Right renal cortex interstitium (tissue), 3 donors: ENCODE measurements around the gene ACOT7. TPM values are rescaled to one million over a fixed set of nuclear protein-coding genes. Genes with fewer than 3 reads are reported as not detected.

ENCODE experiments used
- DNase-seq, 3 donors: peaks; one replicate each; pipeline ENCODE4 v3.0.0-alpha.2; 2013; ENCODE audit warnings: low read depth in 3 of 3, low spot score in 2 of 3
- polyA plus RNA-seq, 3 donors: library from polyadenylated mRNA; unstranded; fragments of 120-200 nt; gene quantifications; one replicate each; pipeline ENCODE4 v1.2.1, GENCODE V29; 2013; ENCODE audit not compliant: insufficient read length in 3 of 3

ACOT7 gene
- polyA plus RNA-seq, 3 donors: 29.3 to 36.1 (median 30.4) TPM

DNA sequence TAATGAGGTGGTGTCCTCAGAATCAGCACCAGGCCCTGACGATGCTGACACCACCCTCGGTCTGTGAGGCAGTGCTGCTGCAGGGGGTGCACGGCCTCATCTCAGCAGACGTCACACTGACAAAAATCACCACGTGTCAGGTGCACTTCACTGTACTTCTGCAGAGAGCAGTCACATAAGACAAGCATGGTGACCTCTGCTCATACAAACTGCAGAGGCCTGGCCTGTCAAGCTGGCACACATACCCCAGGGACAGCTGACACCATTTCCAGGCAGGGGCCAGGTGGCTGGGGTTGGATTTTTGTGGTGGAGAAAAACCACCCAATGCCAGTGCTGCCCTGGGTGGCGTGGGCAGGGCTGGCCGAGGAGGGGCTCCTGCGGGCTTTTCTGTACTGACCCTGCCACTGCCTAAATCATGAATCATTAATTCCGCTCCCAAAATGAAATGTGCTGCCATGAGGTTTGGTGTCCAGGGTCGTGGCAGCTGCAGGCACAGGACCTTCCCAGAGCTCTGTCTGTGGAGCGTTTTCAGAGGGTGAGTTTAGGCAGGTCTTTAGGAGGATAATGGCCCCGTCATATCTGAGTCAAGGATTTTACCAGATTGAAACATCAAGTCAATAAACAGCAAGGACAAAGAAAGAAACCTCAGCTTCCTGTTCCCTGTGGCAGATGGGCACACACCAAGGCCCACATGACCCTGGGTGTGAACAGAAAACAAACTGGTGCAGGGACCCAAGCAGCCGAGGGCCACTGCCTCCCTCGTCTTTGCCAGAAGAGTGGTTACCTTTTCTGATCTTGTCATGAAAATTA lies 99.3 kb downstream of the ACOT7 start:
- DNase-seq: no peak

DNA sequence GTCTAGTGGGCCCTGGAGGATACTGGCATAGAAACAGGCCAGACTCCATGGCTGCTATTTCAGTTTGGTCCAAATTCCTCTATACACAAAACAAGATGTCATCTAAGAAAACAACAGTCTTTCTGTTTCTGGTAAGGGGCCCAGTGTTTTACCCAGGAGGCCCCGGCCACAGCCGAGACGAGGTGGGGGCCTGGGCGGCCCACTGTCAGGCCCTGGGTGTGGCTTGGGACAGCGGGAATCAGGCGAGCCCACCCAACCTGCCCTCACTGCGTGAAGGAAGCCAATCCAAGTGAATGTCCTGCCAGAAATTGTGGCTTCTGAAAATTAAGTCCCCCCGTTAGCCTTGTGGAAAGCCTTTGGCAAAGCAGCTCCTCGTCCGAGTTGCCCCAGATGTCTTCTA lies 101.5 kb downstream of the ACOT7 start:
- DNase-seq: no peak

DNA sequence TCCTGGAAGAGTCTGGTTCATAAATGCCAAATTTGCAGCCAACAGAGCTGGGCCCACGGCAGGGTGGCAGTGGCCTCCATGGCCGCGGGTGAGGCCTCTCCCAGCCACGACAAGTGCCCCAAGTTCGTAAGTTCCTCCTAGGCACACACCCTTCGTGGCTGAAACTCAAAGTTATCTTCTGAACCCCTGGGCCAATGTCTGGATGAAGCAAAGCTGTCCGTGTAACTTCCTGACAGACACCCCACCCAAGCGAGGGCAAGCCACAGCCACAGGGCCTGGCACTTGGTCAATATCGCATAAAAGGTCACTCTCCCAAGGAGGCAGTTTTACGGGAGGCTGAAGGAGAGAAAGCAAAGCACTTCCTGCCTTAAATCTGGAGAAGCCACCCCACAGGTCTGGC lies 104.9 kb downstream of the ACOT7 start:
- no peak for DNase-seq

DNA sequence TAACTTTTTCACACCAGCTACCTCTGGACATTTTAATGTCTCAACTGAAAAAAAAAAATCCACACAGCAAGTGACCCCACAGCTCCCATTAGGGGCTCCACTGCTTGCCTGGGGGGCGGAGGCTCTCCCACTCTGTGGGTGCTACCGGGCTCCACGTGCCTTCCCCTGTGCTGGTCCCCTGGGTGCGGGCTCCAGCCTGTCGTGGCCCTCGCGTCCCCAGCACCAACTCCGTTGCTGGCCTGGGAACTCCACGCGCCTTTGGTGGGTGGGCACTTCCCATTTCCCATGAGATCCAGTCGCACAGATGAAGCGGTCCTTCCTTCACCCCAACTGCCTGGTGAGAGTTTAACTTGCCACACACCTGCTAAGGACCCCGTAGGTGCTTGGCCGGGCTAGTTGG lies 105.5 kb downstream of the ACOT7 start:
- DNase-seq: no peak

DNA sequence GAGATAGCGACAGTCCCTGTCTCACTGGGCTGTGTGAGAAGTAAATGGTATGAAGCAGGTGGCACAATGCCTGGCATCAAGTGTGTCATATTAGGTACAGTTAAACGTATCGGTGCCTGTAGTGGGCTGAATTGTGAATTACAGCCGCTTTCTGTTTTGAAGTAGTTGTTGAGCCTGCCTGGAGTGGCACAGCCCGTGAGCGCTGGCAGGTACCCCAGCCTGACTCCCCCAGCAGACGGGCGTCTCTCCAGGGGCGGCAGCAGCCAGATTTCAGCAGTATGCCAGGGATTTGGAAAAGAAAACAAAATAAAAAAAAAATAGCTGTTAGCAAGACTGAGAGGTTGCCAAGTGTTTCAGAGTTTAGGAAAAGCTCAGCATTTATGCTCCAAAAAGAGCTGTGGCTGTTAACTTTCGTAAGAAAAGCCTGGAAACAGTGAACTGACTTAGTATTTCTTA lies 106.1 kb downstream of the ACOT7 start:
- no peak for DNase-seq

DNA sequence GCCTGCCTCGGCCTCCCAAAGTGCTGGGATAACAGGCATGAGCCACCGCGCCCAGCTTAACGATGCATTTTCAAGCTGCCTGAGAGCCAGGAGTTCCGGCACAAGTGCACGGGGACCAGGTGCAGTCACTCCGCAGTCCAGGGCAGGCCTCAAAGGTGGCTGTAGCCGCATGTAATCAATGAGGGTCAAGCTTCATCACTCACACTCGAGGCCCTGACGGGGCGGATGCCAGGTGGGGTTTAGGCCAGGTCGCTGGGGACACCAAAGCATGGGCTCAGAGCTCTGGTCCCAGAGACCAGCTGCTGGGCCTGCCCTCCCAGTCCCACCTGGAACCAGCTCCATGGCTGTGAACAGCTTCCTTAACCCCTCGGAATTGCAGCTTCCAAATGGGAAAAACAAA lies 106.5 kb downstream of the ACOT7 start:
- DNase-seq: no peak

DNA sequence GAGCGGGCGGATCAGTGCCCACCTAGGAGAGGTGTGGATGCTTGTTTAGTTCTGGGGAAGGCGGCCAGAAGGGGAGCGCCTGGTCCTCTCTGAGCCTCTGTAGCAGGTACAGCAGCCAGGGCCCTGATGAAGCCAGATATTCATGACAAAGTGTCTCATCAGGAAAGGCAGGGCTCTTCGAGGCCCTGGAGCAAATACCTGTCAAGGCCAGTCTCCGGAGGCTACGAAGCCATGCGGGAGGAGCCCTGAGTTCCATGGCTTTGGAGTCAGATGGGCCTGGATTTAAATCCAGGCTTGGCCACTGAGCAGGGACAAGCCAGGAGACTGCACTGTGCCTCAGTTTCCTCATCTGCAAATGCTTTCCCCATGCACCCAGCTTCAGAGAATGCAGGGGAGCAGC lies 107.3 kb downstream of the ACOT7 start:
- no peak for DNase-seq

DNA sequence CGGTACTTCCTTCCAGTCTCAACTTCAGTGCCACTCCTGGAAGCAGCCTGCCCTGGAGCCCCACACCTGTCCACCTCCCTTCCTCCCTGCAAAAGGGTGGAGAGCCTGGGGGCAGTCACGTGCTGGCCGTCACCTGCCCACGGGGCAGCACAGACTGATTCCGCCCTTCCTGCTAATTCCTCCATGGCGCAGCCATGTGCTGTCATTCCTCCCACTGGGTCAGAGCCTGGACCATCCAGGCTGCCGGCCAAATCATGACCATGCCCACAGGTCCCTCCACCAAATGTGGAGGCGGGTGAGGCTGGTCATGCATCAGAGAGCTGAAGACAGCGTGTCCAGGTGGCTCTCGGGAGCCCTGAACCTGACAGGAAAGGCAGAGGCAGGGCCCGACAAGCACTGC lies 108.2 kb downstream of the ACOT7 start:
- no peak for DNase-seq

DNA sequence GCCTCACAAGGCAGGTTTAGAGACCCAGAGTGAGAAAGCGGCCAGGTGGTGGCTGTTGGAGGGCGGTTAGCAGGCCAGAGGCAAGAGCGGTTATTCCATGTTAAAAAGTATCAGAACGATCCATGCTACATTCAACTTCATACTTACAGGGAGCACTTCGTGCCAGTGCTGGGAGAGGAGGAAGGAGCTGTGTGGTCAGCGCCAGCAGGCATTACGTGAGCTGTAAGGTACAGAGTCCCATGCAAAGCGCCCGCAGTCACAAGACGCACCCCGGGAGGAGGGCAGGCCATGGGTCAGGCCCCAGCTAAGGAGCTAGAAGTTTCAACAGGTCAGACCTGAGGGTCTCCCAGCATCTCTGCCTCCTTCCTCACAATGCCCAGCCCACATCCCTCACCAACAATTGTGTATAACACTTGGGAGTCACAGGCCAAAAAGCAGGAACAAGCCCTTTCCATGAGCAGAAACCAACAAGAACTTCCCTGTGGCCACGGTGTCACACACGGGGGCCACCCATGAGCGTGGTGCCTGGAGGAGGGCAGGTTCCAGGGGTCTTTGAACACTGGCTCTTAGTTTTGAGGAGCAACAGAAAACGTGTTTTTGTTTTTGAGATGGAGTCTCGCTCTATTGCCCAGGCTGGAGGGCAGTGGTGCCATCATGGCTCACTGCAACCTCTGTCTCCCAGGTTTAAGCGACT lies 110.8 kb downstream of the ACOT7 start:
- DNase-seq: no peak

DNA sequence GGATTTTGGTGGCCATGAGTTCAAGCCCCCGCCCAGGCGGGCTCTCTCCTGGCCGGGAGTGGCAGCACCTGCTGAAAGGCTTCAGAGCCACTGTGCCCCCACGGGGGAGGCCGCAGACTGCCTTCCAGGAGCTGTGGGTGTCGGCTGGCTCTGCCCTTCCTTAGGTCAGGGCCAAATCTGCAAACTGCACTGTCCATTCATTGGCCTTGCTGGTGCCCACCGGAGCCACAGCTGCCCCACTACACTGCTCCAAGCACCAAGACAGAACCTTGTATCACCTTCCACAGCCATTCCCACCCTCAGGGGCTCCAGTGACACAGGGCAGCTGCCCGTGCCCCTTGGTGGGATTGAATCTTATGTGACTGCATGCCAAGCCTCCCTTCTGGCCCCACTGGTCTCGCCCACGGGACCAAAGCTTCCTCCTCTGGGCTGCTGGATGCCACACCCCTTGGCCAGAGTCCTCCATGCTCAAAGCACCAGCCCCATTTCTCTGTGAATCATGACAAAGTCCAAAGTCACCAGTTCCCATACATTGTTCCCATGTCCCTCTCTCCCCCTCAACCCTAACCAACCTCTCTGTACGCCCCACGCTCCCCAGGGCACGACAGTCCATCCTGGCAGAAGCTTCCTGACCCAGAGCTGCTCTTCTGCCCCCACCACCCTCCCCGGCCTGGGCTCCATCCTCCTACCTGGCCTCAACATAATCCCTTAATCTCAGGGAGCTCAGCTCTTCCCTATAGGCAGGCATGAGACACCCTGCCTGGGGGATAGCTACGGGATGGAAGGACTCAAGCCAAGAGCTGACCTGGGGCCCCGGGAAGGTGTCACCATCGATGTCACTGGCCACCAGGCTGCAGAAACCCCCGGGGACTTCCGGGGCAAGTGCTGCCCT lies 111.8 kb downstream of the ACOT7 start:
- DNase-seq: no peak

DNA sequence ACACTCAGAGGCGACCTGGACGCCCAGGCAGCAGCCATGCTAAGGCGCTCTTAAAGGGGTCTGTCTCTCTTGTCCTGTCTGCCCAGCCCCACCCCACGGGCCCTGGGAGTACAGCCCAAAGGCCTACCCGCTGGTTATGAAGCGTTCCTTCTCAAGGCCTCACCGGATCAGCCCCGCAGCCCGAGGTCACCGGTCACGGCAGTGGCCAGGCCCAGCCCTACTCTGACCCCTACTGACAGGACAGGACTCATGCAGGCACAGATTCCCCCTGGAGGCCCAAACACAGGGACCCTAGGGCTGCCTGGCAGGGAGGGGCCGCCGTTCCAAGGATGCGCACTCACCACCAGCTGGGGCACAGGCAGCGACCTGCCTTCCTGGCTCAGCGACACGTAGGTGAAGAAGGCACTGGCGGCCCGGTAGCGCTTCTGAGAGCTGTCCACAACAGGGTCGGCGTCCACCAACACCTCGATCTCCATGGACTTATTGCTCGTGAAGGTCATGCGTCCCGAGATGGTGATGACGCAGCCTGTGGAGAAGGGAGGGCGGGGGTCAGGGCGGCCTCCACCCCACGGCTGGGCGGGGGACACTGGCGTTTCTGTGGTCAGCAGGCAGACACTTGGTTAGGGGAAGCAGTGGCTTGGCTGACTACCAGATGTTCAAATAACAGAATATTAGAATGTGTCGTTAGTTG lies 112.7 kb downstream of the ACOT7 start:
- DNase-seq: no peak

DNA sequence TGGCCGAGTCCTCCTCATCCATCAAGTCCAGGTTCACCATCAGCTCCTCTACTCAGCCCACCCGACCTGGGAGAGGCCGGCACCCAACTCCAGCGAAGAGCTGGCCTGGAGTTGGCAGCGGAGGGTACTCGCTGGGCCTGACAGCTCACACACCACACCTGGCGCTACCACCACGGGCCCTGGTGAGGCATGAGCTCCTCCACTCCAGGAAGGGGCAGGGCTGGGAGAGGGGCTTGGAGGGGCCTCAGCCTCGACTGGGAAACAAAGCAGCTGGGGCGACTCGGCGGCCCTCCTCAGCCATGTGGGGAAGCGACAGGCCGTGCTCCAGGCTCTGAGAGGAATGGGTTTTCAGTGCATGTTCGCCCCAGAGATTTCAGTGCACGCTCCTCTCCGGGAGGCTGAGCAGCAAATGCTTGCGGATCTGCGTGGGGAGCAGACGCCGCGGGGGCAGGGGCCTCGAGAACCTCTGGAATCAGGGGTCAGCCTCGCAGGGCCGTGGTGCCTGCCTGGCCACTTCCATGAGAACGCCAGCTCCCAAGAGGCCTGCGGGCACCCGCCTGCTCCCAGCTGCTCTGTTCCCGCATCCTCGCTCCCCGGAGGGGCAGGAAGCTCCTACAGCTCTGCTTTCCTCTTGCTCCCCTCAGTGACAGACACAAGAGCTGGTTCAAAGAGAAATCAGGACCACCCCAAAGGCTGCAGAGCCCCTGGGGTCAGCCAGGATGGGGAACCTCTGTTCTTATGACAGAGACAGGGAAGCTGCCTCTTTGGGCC lies 113.8 kb downstream of the ACOT7 start:
- DNase-seq: no peak

DNA sequence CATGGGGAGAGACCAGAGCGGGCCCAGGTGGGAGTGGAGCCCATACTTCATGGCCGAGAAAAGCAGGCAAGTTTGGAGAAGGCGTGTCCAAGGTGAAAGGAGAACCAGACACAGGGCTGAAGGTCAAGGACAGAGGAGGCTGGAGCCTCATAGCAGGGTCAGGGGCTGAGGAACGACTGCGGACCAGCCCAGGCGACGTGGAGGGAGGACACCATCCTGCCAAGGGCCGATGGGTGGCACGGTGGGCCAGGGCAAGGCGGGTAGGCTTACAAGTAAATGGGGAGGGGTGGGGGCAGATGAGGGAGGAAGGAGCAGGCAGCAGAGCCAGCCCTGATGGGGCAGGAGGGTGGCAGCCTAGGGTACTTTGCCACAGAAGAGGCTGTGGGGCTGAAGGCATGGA lies 114.5 kb downstream of the ACOT7 start:
- DNase-seq: no peak

DNA sequence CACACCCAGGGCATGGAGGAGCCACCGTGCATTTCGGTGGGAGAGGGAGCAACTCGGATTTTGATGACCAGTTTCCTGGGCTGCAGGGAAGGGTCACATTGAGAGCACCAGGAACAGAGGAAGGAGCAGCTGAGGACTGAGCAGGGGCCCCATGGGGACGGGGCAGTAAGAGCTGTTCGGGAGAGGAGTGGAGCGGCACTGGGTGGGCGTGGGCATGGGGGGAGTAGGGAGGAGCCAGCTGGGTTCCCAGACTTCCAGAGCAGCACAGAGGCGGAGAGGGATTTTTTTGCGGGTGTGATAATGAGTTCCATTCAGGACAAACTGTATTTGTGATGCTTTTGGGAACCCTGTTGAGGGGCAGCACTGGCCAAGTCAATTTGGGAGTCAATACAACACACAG lies 115.3 kb downstream of the ACOT7 start:
- no peak for DNase-seq

DNA sequence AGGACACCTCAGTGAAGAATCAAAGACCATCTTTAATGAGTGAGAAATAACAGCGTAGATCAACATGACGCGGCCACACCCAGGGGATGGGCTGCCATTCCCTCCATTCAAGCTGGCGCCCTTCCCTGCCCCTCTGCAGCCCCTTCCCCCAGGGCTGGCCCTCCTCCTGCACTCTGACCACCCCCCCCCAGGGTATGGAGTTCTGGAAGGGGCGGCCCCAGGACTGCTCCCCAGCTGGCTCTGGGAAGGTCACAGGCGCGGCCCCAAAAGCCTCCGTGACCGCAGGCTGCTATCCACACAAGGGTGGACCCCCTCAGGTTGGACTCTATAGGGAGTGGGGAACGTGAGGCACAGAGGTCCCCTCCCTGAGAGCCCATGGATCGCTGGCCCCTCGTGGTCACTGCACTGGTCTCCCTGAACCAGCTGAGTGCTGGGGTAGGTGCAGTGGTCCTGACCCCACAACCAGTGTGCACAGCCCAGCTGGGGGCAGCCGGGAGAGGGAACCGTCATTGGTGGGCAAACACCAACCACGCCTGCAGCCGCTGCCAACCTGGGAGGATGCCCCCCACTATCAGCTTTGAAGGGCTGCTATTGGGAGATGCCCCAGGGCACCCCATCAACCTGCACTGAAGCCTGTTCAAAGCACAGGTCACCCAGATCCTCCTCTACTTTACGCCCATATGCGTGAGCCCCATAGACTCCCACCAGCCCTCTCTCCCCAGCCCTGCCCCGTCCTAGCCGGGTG lies 116.6 kb downstream of the ACOT7 start:
- no peak for DNase-seq

DNA sequence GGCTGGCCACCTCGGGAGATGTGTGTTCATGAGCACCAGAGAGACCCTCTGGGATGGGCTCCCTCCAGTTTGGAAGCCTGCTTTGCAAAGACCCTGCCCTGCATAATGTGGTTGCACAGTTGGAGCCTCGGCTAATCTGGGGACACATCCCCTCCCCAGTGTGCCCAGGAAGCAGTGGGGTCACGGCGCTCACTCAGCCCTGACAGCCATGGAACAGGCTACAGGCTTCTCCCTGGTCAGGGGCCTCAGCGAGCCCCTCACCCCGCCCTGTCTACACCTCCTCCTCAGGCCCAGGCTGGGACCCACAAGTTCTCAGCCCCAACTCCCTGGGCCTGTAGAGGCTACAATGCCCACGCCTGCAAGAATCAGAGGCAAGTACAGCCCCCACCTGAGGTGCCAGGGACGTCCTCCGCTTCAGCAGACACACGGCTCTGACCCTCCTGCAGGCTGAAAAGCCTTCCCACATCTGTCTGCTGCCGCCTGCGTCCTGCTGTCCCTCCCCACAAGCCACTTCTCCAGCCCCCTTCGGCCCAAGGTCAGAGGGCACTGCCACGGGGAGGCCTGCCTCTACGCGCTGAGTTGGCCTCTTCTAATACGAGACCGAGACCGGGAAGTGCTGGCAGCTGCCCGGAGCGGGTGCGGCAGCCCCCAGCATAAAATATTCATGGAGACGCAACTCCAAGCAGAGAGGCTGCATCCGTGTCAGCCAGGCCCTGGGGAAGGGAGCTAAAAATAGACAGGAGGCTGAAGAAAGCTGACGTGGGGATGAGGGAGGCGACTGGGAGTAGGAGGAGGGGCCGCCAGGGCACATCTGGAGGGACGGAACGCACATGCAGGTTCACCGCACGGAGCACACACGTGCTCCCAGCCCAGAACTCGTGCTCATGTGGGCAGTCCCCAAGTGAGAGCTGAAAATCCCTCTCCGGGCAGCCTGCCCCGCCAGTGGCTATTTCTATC lies 117.5 kb downstream of the ACOT7 start:
- DNase-seq: no peak

DNA sequence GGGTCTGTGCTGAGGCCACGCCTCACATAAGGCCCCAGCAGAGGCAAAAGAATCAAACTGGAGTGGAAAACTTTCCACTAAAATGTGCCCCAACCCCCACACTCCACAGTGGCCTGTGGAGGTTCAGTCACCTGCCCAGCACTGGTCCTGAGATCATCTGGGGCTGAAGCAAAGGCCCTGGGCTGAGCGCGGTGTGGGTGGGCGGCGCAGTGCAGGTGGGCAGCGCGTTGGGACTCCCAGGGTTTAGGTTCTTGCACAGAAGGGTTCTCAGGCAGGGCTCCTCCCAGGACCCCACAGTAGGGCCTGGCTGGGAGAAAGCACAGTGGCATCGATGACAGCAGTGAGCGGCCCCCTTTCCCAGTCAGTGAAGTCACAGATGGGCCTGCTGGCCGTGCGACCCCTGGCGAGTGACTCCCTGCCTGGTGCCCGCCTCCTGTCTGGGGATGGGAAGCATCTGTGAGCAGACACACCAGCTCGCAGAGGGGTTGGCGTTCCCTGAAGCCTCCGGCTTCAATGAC lies 118.9 kb downstream of the ACOT7 start:
- DNase-seq: no peak

DNA sequence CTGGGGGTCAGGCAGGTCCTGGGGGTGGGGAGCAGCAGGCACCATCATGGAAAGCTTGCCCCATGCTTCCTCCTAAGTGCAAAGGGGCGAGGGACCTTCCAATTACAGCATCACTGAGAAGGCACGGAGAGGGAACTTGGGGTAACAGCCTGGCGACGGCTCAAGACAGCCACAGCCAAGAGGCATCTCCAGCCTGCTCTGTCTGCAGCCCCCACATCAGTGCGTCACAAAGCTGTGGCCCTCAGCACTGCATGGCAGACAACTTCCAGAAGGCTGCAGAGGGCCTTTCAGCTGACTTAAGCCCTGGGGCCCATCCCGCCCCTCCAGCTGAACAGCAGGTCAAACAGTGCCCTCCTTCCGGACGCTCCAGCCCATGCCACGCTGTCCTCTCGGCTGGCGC lies 119.5 kb downstream of the ACOT7 start:
- no peak for DNase-seq
